Lung (tissue), 12 donors: ENCODE results near the gene L3MBTL4. TPM values are rescaled to one million over a fixed set of nuclear protein-coding genes. Genes with fewer than 3 reads are reported as not detected.

Experiments used
- ATAC-seq: fragments of 200-7000 bp; cut with Tn5 transposase; one replicate; pipeline ENCODE4 v1.9.1; 2020; ENCODE audit warnings: moderate number of reproducible peaks; ENCODE audit not compliant: insufficient read depth, low FRiP score
- DNase-seq, 3 donors: peaks; one replicate each; pipeline ENCODE4 v3.0.0-alpha.2; 2013 to 2017
- H3K27ac ChIP-seq, 2 donors: one replicate each; pipeline ENCODE4 v1.5.1; 2013; ENCODE audit warnings: mild to moderate bottlenecking in 2 of 2, moderate library complexity in 2 of 2, control low read depth in 1 of 2, inconsistent platforms in 1 of 2, low read depth in 1 of 2, low read length in 1 of 2
- H3K27me3 ChIP-seq, 3 donors: one replicate each; pipeline ENCODE4 v1.5.1; 2013; ENCODE audit warnings: low read length in 2 of 3; ENCODE audit not compliant: control insufficient read depth in 3 of 3, insufficient read depth in 3 of 3
- H3K36me3 ChIP-seq, 4 donors: one replicate each; pipeline ENCODE4 v1.5.1; 2013; ENCODE audit warnings: low read length in 4 of 4, mild to moderate bottlenecking in 1 of 4, moderate library complexity in 1 of 4; ENCODE audit not compliant: control insufficient read depth in 4 of 4, insufficient read depth in 4 of 4
- H3K4me1 ChIP-seq, 5 donors: one replicate each; pipeline ENCODE4 v1.5.1; 2013; ENCODE audit warnings: low read length in 5 of 5, mild to moderate bottlenecking in 2 of 5, moderate library complexity in 1 of 5; ENCODE audit not compliant: control insufficient read depth in 5 of 5, insufficient read depth in 5 of 5
- H3K4me3 ChIP-seq: one replicate; pipeline ENCODE4 v1.5.1; 2013; ENCODE audit warnings: mild to moderate bottlenecking, control low read depth, moderate library complexity
- H3K9ac ChIP-seq, 2 donors: one replicate each; pipeline ENCODE4 v1.5.1; 2013; ENCODE audit warnings: low read length in 2 of 2, control low read depth in 1 of 2; ENCODE audit not compliant: insufficient read depth in 1 of 2
- H3K9me3 ChIP-seq, 4 donors: one replicate each; pipeline ENCODE4 v1.5.1; 2013; ENCODE audit warnings: low read length in 3 of 4, mild to moderate bottlenecking in 1 of 4, moderate library complexity in 1 of 4; ENCODE audit not compliant: control insufficient read depth in 4 of 4, insufficient read depth in 3 of 4
- WGBS, 2 donors: extraction: QIAGEN DNeasy Blood & Tissue Kit; methylation state at CpG; one replicate each; pipeline ENCODE4 v1.1.7; 2013; 5-methylcytosine and 5-hydroxymethylcytosine counted together
- polyA plus RNA-seq, 2 donors: library from polyadenylated mRNA; stranded (reverse); fragments of 200-250 nt; gene quantifications; one replicate each; pipeline ENCODE4 v1.2.1, GENCODE V29; 2013
- total RNA-seq, 2 donors: library from RNA; depleted of rRNA in 1 of 2; stranded (reverse); fragments of >200 nt in 1 of 2; gene quantifications; one replicate each; pipeline ENCODE4 v1.2.1, GENCODE V29; 2014 to 2021
- TF ChIP-seq, protein P1 (sequence below): IDR thresholded peaks from 2 replicates; pipeline ENCODE4 v1.5.1; 2012; ENCODE audit warnings: mild to moderate bottlenecking; ENCODE audit errors: control extremely low read depth, extremely low read depth
- donor health status: control.
- donor health status: control.
- donor health status: Bipolar disorder and iron deficiency.
- donor health status: healthy.
- donor health status: DM: yes; HTN: yes; CAD: no.

L3MBTL4 gene
- total and polyA plus RNA-seq, 4 donors, result 2.8 to 16.8 (median 9.9) TPM

DNA sequence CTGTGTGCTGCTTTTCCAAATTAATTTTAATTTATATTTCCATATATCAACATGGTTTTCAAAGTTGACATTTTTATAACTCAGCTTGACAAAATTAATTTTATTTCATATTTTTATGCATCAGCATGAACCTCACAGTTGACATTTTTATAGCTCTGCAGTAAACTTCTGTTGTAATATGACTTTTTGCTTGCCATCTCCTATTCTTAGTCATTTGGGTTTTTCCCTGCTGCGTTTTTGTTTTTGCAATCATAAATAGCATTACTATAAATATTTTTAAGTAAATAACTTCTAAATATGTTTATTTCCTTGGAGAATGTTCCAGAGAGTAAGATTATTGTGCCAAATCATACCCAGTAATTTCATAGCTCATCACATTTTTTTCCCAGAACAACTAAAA is 21.0 kb upstream of the L3MBTL4 start:
- TF ChIP-seq, protein P1, sequence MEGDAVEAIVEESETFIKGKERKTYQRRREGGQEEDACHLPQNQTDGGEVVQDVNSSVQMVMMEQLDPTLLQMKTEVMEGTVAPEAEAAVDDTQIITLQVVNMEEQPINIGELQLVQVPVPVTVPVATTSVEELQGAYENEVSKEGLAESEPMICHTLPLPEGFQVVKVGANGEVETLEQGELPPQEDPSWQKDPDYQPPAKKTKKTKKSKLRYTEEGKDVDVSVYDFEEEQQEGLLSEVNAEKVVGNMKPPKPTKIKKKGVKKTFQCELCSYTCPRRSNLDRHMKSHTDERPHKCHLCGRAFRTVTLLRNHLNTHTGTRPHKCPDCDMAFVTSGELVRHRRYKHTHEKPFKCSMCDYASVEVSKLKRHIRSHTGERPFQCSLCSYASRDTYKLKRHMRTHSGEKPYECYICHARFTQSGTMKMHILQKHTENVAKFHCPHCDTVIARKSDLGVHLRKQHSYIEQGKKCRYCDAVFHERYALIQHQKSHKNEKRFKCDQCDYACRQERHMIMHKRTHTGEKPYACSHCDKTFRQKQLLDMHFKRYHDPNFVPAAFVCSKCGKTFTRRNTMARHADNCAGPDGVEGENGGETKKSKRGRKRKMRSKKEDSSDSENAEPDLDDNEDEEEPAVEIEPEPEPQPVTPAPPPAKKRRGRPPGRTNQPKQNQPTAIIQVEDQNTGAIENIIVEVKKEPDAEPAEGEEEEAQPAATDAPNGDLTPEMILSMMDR, result no peak
- Histone ChIP-seq H3K4me3 (no peak overlapping the region), H3K4me1 (no peaks in the 10 kb centered on the region), H3K27me3 (no peaks in the 10 kb centered on the region), H3K9ac (no peak overlapping the region), H3K36me3 (no peaks in the 10 kb centered on the region), H3K27ac (no peak overlapping the region), H3K9me3 (no peaks in the 10 kb centered on the region)
- DNase-seq, result no peak
- ATAC-seq, result no peak
- 62 to 73% methylated on average over 1 of the region's 1 CpG for WGBS, 2 donors

DNA sequence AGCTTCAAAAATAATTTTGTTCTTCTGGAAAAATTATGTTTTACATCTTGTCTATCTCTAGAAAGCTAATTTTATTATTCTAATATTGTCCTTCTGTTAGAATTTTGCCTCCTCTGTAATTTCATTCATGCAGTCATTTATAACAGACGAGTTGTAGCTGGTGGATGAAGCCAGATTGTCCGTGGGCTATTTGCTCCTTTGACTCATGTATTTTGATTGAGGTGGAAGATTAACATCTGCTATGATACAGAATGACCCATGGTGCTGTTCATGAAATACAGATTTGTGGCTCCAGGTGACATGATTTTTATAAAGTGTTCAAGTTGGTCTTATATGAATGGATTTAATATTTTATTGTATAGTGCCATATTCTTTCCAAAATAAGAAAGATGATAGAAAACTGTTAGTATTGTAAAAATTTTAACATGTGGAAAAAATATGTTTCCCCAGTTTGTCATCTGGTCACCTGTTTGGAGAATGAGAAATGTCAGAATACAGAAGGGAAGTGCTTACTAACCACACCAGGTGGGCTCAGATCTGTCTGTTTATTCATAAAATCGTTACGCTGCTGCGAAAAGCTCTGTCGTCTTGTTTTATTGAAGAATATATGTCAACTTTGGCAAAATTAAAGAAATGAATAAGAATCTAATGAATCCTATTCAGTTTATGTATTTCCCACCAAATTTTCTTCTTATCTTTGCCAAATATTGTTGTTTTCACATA is 20.4 kb upstream of the L3MBTL4 start:
- TF ChIP-seq, protein P1, result no peak
- Histone ChIP-seq H3K36me3 (no peaks in the 10 kb centered on the region), H3K27ac (no peak overlapping the region), H3K27me3 (no peaks in the 10 kb centered on the region), H3K4me1 (peaks cover 0 to 2% (median 0%) of the 10 kb centered on the region in 5 donors), H3K9me3 (no peaks in the 10 kb centered on the region), H3K4me3 (no peak overlapping the region), H3K9ac (no peak overlapping the region)
- DNase-seq (no peak), ATAC-seq (no peak)
- 80 to 82% methylated on average over 6 of the region's 6 CpGs for WGBS, 2 donors

DNA sequence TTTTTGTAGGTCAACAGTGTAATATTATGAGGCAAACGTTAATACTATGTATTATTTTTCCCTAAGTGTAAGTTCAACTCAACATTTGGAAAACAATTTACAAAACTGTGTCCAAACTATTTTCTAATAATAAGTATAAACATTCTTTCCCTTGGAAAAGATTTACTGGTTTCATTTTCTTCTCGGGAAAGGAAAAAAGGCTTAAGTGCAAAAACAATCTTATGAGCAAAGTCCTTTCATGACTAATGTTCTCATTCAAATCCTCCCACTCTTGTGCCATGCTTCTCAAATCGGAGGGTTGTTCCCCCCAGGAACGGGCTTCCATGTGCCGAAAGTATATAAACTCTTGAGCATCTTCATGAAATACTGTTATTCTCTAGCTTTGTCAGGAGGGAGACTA is 19.8 kb upstream of the L3MBTL4 start:
- Histone ChIP-seq H3K27me3 (no peaks in the 10 kb centered on the region), H3K9ac (peak overlapping the region in 1 of 2 donors; percentile 60), H3K4me1 (peaks cover 0 to 2% (median 0%) of the 10 kb centered on the region in 5 donors), H3K36me3 (no peaks in the 10 kb centered on the region), H3K9me3 (no peaks in the 10 kb centered on the region), H3K4me3 (no peak overlapping the region), H3K27ac (no peak overlapping the region)
- WGBS, 2 donors, result 70 to 82% methylated on average over 5 of the region's 5 CpGs
- TF ChIP-seq, protein P1, result no peak
- ATAC-seq (no peak), DNase-seq (no peak)
